H1 (cell line): ENCODE data around the gene SLC4A8. TPM values are rescaled to one million over a fixed set of nuclear protein-coding genes. Genes with fewer than 3 reads are reported as not detected.

ENCODE experiments used
- CTCF ChIA-PET: fragments of 300-600 bp; sonication (Branson Sonifier 250); formaldehyde crosslinking; loops from one replicate; lab custom pipeline; 2021; ENCODE audit not compliant: partially characterized antibody; lab: Charles Lee
- POLR2A ChIA-PET: fragments of 300-600 bp; sonication (Branson Sonifier 250); formaldehyde crosslinking; loops from one replicate; lab custom pipeline; 2021; ENCODE audit warnings: inconsistent platforms; ENCODE audit not compliant: partially characterized antibody; lab: Charles Lee
- DNase-seq, 2 experiments: peaks; one replicate each; pipeline versions ENCODE4 v3.0.0 to v3.0.0-alpha.2; 2010 to 2022; ENCODE audit warnings: low spot score in 2 of 2, low read depth in 1 of 2, mixed read lengths in 1 of 2
- FAIRE-seq: peaks from 2 replicates; lab custom pipeline; 2011; peaks lifted over from hg19 to GRCh38; lab: Jason Lieb, UNC
- H2AFZ ChIP-seq: 2 replicates; pipeline ENCODE4 v1.8.1; 2012; ENCODE audit warnings: low read length, inconsistent platforms
- H2AK5ac ChIP-seq: 2 replicates; pipeline ENCODE4 v1.6.1; 2013; ENCODE audit warnings: low read depth, low read length
- H2BK120ac ChIP-seq: replicated peaks from 2 replicates; pipeline ENCODE3; 2013; ENCODE audit warnings: low read depth, low read length, inconsistent platforms
- H2BK12ac ChIP-seq: 2 replicates; pipeline ENCODE4 v1.6.1; 2013; ENCODE audit warnings: low read depth, low read length
- H2BK15ac ChIP-seq: 2 replicates; pipeline ENCODE4 v1.6.1; 2013; ENCODE audit warnings: low read length
- H2BK20ac ChIP-seq: 2 replicates; pipeline ENCODE4 v1.6.1; 2013; ENCODE audit warnings: low read length
- H2BK5ac ChIP-seq: 2 replicates; pipeline ENCODE4 v1.6.1; 2013; ENCODE audit warnings: low read depth, low read length
- H3K14ac ChIP-seq: 2 replicates; pipeline ENCODE4 v1.6.1; 2013; ENCODE audit warnings: inconsistent platforms; ENCODE audit not compliant: insufficient read length
- H3K18ac ChIP-seq: 2 replicates; pipeline ENCODE4 v1.6.1; 2013; ENCODE audit warnings: low read length; ENCODE audit errors: extremely low read depth
- H3K23ac ChIP-seq: 2 replicates; pipeline ENCODE4 v1.6.1; 2013; ENCODE audit warnings: inconsistent platforms; ENCODE audit not compliant: insufficient read length
- H3K23me2 ChIP-seq: 2 replicates; pipeline ENCODE4 v1.6.1; 2013; ENCODE audit warnings: low read depth, low read length
- H3K27ac ChIP-seq: 2 replicates; pipeline ENCODE4 v1.6.1; 2011; ENCODE audit warnings: low read depth, low read length, inconsistent platforms
- H3K27me3 ChIP-seq, 4 experiments: replicated peaks in 1 of 4; 1 replicate in 1 of 4; 2 replicates in 3 of 4; pipeline versions ENCODE4 v1.6.1 to v1.8.1; 2011 to 2013; ENCODE audit warnings: low read length in 3 of 4, mild to moderate bottlenecking in 3 of 4, inconsistent platforms in 2 of 4, mixed read lengths in 2 of 4, moderate library complexity in 1 of 4; ENCODE audit not compliant: control insufficient read depth in 3 of 4, insufficient read depth in 3 of 4; ENCODE audit errors: extremely low read depth in 1 of 4
- H3K36me3 ChIP-seq, 4 experiments: 2 replicates each; pipeline versions ENCODE4 v1.6.1 to v1.8.1; 2011 to 2013; ENCODE audit warnings: mild to moderate bottlenecking in 4 of 4, low read length in 3 of 4, moderate library complexity in 2 of 4, control low read depth in 1 of 4, inconsistent platforms in 1 of 4; ENCODE audit not compliant: insufficient read depth in 4 of 4, control insufficient read depth in 2 of 4
- H3K4ac ChIP-seq: replicated peaks from 2 replicates; pipeline ENCODE3; 2013; ENCODE audit warnings: low read length, low read depth, mixed read lengths, inconsistent platforms; ENCODE audit not compliant: insufficient read length
- H3K4me1 ChIP-seq, 4 experiments: replicated peaks in 1 of 4; 1 replicate in 1 of 4; 2 replicates in 3 of 4; pipeline versions ENCODE4 v1.6.1 to v1.8.1; 2011 to 2013; ENCODE audit warnings: low read length in 3 of 4, inconsistent platforms in 2 of 4, mixed read lengths in 1 of 4; ENCODE audit not compliant: insufficient read depth in 4 of 4, control insufficient read depth in 3 of 4
- H3K4me2 ChIP-seq, 2 experiments: 2 replicates each; pipeline versions ENCODE4 v1.6.1 to v1.8.1; 2011 to 2013; ENCODE audit warnings: low read depth in 2 of 2, low read length in 2 of 2, control low read depth in 1 of 2, inconsistent platforms in 1 of 2, mild to moderate bottlenecking in 1 of 2; ENCODE audit not compliant: insufficient read depth in 1 of 2
- H3K4me3 ChIP-seq, 4 experiments: fragments of 200-600, 300-600 bp in 1 of 4; sonication (generic), shearing (Covaris generic), sonication (Bioruptor Twin) in 1 of 4; 2 replicates each; pipeline versions ENCODE4 v1.5.1 to v1.8.1; 2011 to 2016; ENCODE audit warnings: low read length in 4 of 4, low read depth in 3 of 4, control low read depth in 2 of 4, inconsistent platforms in 2 of 4, mild to moderate bottlenecking in 2 of 4, mixed read lengths in 1 of 4, moderate library complexity in 1 of 4; ENCODE audit not compliant: insufficient read depth in 2 of 4; ENCODE audit errors: extremely low read depth in 1 of 4
- H3K56ac ChIP-seq: replicated peaks from 2 replicates; pipeline ENCODE3; 2013; ENCODE audit warnings: low read depth, mild to moderate bottlenecking, mixed read lengths, low read length, inconsistent platforms; ENCODE audit not compliant: insufficient read length
- H3K79me1 ChIP-seq: 2 replicates; pipeline ENCODE4 v1.6.1; 2013; ENCODE audit warnings: low read depth, low read length, control low read depth
- H3K79me2 ChIP-seq, 2 experiments: 2 replicates each; pipeline versions ENCODE4 v1.6.1 to v1.8.1; 2012 to 2013; ENCODE audit warnings: low read length in 2 of 2, mild to moderate bottlenecking in 2 of 2, inconsistent platforms in 1 of 2; ENCODE audit not compliant: insufficient read depth in 2 of 2, control insufficient read depth in 1 of 2
- H3K9ac ChIP-seq, 4 experiments: replicated peaks in 1 of 4; 1 replicate in 1 of 4; 2 replicates in 3 of 4; pipeline versions ENCODE4 v1.6.1 to v1.8.1; 2011 to 2013; ENCODE audit warnings: low read depth in 3 of 4, low read length in 3 of 4, control low read depth in 2 of 4, mild to moderate bottlenecking in 2 of 4, moderate library complexity in 2 of 4, inconsistent platforms in 1 of 4; ENCODE audit errors: extremely low read depth in 1 of 4
- H3K9me3 ChIP-seq, 2 experiments: 2 replicates each; pipeline versions ENCODE4 v1.6.1 to v1.8.1; 2012 to 2013; ENCODE audit warnings: mild to moderate bottlenecking in 2 of 2, moderate library complexity in 2 of 2, control low read depth in 1 of 2, inconsistent platforms in 1 of 2, low read depth in 1 of 2, low read length in 1 of 2, mixed read lengths in 1 of 2; ENCODE audit not compliant: insufficient read depth in 2 of 2
- H4K20me1 ChIP-seq, 2 experiments: replicated peaks in 1 of 2; 2 replicates each; pipeline versions ENCODE3 to v1.8.1; 2011 to 2013; ENCODE audit warnings: inconsistent platforms in 2 of 2, low read length in 2 of 2, mild to moderate bottlenecking in 1 of 2; ENCODE audit not compliant: insufficient read depth in 2 of 2, control insufficient read depth in 1 of 2
- H4K5ac ChIP-seq: 2 replicates; pipeline ENCODE4 v1.6.1; 2013; ENCODE audit warnings: low read length, low read depth, mixed read lengths, inconsistent platforms; ENCODE audit not compliant: insufficient read length
- H4K8ac ChIP-seq: 2 replicates; pipeline ENCODE4 v1.8.0; 2013; ENCODE audit warnings: mild to moderate bottlenecking, moderate library complexity, low read length, inconsistent platforms; ENCODE audit not compliant: insufficient read depth; ENCODE audit errors: extremely low read depth
- H4K91ac ChIP-seq: replicated peaks from 2 replicates; pipeline ENCODE3; 2013; ENCODE audit warnings: low read length, mixed read lengths, inconsistent platforms; ENCODE audit not compliant: insufficient read length
- ASH2L ChIP-seq: fragments of 200-600, 300-600 bp; sonication (generic); IDR thresholded peaks from one replicate; pipeline ENCODE4 v1.7.1; 2017; ENCODE audit warnings: low read length
- EP300 ChIP-seq, 2 experiments: IDR thresholded peaks; 1 replicate in 1 of 2; 2 replicates in 1 of 2; pipeline ENCODE4 v1.6.1; 2011 to 2012; ENCODE audit warnings: low read depth in 2 of 2, low read length in 2 of 2, mild to moderate bottlenecking in 2 of 2, borderline replicate concordance in 1 of 2, inconsistent platforms in 1 of 2, moderate library complexity in 1 of 2
- JUND ChIP-seq: IDR thresholded peaks from 2 replicates; pipeline ENCODE4 v1.6.1; 2011; ENCODE audit warnings: mild to moderate bottlenecking, improper control_type of control experiment, low read length
- KDM5A ChIP-seq: fragments of 200-600 bp; IDR thresholded peaks from 2 replicates; pipeline ENCODE4 v1.7.1; 2012; ENCODE audit warnings: mild to moderate bottlenecking, low read length, inconsistent platforms, mixed read lengths
- POLR2A ChIP-seq, 2 experiments: IDR thresholded peaks; 1 replicate in 1 of 2; 2 replicates in 1 of 2; pipeline ENCODE4 v1.6.1; 2011; ENCODE audit warnings: low read depth in 2 of 2, low read length in 2 of 2, mild to moderate bottlenecking in 2 of 2; ENCODE audit errors: control extremely low read depth in 1 of 2
- SP2 ChIP-seq: IDR thresholded peaks from 2 replicates; pipeline ENCODE4 v1.6.1; 2012; ENCODE audit warnings: mild to moderate bottlenecking, low read length, inconsistent platforms
- SP4 ChIP-seq: IDR thresholded peaks from 2 replicates; pipeline ENCODE4 v1.6.1; 2012; ENCODE audit warnings: low read length, inconsistent platforms
- SUZ12 ChIP-seq: fragments of 200-600 bp; sonication (generic); IDR thresholded peaks from 2 replicates; pipeline ENCODE4 v1.6.1; 2012; ENCODE audit warnings: mild to moderate bottlenecking, inconsistent platforms, low read length, moderate library complexity, mixed read lengths
- TAF1 ChIP-seq: IDR thresholded peaks from 2 replicates; pipeline ENCODE4 v1.6.1; 2011; ENCODE audit warnings: mild to moderate bottlenecking, low read depth, low read length
- TAF7 ChIP-seq: optimal IDR thresholded peaks from 2 replicates; pipeline ENCODE3; 2011; ENCODE audit warnings: low read depth, mild to moderate bottlenecking, inconsistent platforms, low read length, moderate library complexity, borderline replicate concordance
- TEAD4 ChIP-seq: IDR thresholded peaks from 2 replicates; pipeline ENCODE4 v1.6.1; 2012; ENCODE audit warnings: low read depth, low read length, inconsistent platforms, mixed read lengths
- ZNF274 ChIP-seq: IDR thresholded peaks from 2 replicates; pipeline ENCODE4 v1.7.0; 2012; ENCODE audit warnings: low read length, borderline replicate concordance; ENCODE audit errors: extremely low read depth
- WGBS, 2 experiments: shearing (Covaris generic) in 1 of 2; methylation state at CpG; one replicate each; pipeline versions ENCODE4 v1.1.6 to v1.1.7; 2013 to 2015; ENCODE audit warnings: low lambda C conversion rate in 2 of 2, mixed read lengths in 2 of 2, inconsistent platforms in 1 of 2, low coverage in 1 of 2, missing lambda C conversion rate in 1 of 2; ENCODE audit not compliant: insufficient replicate concordance in 2 of 2, insufficient coverage in 1 of 2, insufficient read length in 1 of 2; ENCODE audit errors: extremely low coverage in 1 of 2, missing lambda C conversion rate in 1 of 2; 5-methylcytosine and 5-hydroxymethylcytosine counted together
- polyA plus RNA-seq, 7 experiments: library from polyadenylated mRNA; depleted of rRNA in 3 of 7; stranded (reverse) in 5 of 7; unstranded in 2 of 7; fragments of >200 nt in 5 of 7; fragments of 200-250 nt in 2 of 7; gene quantifications; 1 replicate in 5 of 7; 2 replicates in 1 of 7; 4 replicates in 1 of 7; pipeline versions ENCODE4 v1.2.1 to v1.2.3, GENCODE V29; 2011 to 2013; ENCODE audit warnings: missing spikeins in 2 of 7, mixed read lengths in 2 of 7
- total RNA-seq: library from RNA; stranded (reverse); fragmentation: NEBNext Ultra II Directional; extraction: Animal tissue kit (Norgen Biotek cat#: 25700); gene quantifications from 2 replicates; pipeline ENCODE4 v1.2.1, GENCODE V29; 2021
- TF ChIP-seq, protein P1 (sequence below): IDR thresholded peaks from 2 replicates; pipeline ENCODE4 v1.6.1; 2011; ENCODE audit warnings: low read depth, mild to moderate bottlenecking, low read length; ENCODE audit not compliant: insufficient read depth

Gene SLC4A8
- total and polyA plus RNA-seq, 2 of the 8 experiments (the other 6 are each of a cell fraction or from before 2014, with no cell fraction given), result 11.2 to 13.4 TPM

GRCh38 chr12:51406290-51406689 lies 18.3 kb upstream of the SLC4A8 start:
- Histone ChIP-seq H3K4me2 (no peak overlapping the region), H2BK12ac (no peak overlapping the region), H2AFZ (no peak overlapping the region), H3K4me3 (no peak overlapping the region), H2BK20ac (no peak overlapping the region), H3K14ac (no peak overlapping the region), H2AK5ac (no peak overlapping the region), H3K9me3 (no peaks in the 10 kb centered on the region), H3K9ac (no peak overlapping the region; a peak in 1 of 7 replicates), H4K5ac (no peak overlapping the region), H3K36me3 (no peaks in the 10 kb centered on the region), H2BK120ac (no peak overlapping the region), H3K79me1 (no peaks in the 10 kb centered on the region), H3K23me2 (no peaks in the 10 kb centered on the region), H3K23ac (no peak overlapping the region), H3K56ac (no peak overlapping the region), H4K20me1 (no peaks in the 10 kb centered on the region), H3K27me3 (no peaks in the 10 kb centered on the region), H2BK5ac (no peak overlapping the region), H4K91ac (no peak overlapping the region), H2BK15ac (no peak overlapping the region), H3K4me1 (no peaks in the 10 kb centered on the region; a peak in 2 of 7 replicates), H3K18ac (no peak overlapping the region), H3K27ac (no peak overlapping the region), H3K4ac (no peak overlapping the region), H3K79me2 (no peaks in the 10 kb centered on the region), H4K8ac (no peak overlapping the region)
- 86% methylated on average over 3 of the region's 3 CpGs; no CpG with 5 or more reads in 1 of the 2 experiments for WGBS, 2 experiments
- TF ChIP-seq SP2 (no peak), KDM5A (no peak), ASH2L (no peak), POLR2A (IDR thresholded peaks at IDR 0.05; ENCODE audit: control extremely low read depth in 1 of 2, low read depth in 2 of 2, low read length in 2 of 2) (no peak), TAF7 (no peak), ZNF274 (no peak), EP300 (IDR thresholded peaks at IDR 0.05; ENCODE audit: borderline replicate concordance in 1 of 2, low read depth in 2 of 2, low read length in 2 of 2) (no peak), SUZ12 (no peak), TAF1 (no peak), SP4 (no peak), JUND (no peak), TEAD4 (no peak)
- TF ChIP-seq, protein P1, sequence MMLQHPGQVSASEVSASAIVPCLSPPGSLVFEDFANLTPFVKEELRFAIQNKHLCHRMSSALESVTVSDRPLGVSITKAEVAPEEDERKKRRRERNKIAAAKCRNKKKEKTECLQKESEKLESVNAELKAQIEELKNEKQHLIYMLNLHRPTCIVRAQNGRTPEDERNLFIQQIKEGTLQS, result no peak
- POLR2A ChIA-PET, result interaction anchor here (1.3 to 1.5 kb wide), 2 partner anchors 15 to 163 kb away, joined by 3 to 4 read pairs; partner anchors contain the start of gene GALNT6
- no peak for FAIRE-seq
- DNase-seq, result no peak
- CTCF ChIA-PET, result interaction anchor here (1.6 kb wide), 1 partner anchor 55 kb away, joined by 3 read pairs; no protein-coding TSS in a partner anchor
